Measurements from ENCODE around the gene OR2H2.

- TF ChIP-seq JUND (IDR thresholded peaks at IDR 0.05) (no peak), CTCF (IDR thresholded peaks at IDR 0.05; ENCODE audit: low read depth, low read length, missing input control) (no peak)
These were observed 6.8 kb downstream of the OR2H2 start for GRCh38 chr6:29591677-29592076.

Measured in liver (tissue), 3 donors.